ENCODE data around the gene SLC25A1.

- TF ChIP-seq EZH2 (IDR thresholded peaks at IDR 0.05; ENCODE audit: low read depth, unreplicated experiment) (no peak), ZNF331 (CRISPR knock-in tag; IDR thresholded peaks at IDR 0.05; ENCODE audit: low read depth) (no peak), POLR2AphosphoS5 (IDR thresholded peaks at IDR 0.05; ENCODE audit: low read depth) (no peak), CREB1 (CRISPR knock-in tag; IDR thresholded peaks at IDR 0.05; ENCODE audit: low read depth) (no peak), EZH2phosphoT487 (IDR thresholded peaks at IDR 0.05; ENCODE audit: unreplicated experiment) (no peak), JUNB (IDR thresholded peaks at IDR 0.05; ENCODE audit: unreplicated experiment) (no peak)
- TF ChIP-seq, protein P1, sequence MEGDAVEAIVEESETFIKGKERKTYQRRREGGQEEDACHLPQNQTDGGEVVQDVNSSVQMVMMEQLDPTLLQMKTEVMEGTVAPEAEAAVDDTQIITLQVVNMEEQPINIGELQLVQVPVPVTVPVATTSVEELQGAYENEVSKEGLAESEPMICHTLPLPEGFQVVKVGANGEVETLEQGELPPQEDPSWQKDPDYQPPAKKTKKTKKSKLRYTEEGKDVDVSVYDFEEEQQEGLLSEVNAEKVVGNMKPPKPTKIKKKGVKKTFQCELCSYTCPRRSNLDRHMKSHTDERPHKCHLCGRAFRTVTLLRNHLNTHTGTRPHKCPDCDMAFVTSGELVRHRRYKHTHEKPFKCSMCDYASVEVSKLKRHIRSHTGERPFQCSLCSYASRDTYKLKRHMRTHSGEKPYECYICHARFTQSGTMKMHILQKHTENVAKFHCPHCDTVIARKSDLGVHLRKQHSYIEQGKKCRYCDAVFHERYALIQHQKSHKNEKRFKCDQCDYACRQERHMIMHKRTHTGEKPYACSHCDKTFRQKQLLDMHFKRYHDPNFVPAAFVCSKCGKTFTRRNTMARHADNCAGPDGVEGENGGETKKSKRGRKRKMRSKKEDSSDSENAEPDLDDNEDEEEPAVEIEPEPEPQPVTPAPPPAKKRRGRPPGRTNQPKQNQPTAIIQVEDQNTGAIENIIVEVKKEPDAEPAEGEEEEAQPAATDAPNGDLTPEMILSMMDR (conservative IDR thresholded peaks at IDR 0.05; ENCODE audit: low read depth in 2 of 2): no peak
- TF ChIP-seq, protein P2, sequence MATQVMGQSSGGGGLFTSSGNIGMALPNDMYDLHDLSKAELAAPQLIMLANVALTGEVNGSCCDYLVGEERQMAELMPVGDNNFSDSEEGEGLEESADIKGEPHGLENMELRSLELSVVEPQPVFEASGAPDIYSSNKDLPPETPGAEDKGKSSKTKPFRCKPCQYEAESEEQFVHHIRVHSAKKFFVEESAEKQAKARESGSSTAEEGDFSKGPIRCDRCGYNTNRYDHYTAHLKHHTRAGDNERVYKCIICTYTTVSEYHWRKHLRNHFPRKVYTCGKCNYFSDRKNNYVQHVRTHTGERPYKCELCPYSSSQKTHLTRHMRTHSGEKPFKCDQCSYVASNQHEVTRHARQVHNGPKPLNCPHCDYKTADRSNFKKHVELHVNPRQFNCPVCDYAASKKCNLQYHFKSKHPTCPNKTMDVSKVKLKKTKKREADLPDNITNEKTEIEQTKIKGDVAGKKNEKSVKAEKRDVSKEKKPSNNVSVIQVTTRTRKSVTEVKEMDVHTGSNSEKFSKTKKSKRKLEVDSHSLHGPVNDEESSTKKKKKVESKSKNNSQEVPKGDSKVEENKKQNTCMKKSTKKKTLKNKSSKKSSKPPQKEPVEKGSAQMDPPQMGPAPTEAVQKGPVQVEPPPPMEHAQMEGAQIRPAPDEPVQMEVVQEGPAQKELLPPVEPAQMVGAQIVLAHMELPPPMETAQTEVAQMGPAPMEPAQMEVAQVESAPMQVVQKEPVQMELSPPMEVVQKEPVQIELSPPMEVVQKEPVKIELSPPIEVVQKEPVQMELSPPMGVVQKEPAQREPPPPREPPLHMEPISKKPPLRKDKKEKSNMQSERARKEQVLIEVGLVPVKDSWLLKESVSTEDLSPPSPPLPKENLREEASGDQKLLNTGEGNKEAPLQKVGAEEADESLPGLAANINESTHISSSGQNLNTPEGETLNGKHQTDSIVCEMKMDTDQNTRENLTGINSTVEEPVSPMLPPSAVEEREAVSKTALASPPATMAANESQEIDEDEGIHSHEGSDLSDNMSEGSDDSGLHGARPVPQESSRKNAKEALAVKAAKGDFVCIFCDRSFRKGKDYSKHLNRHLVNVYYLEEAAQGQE (IDR thresholded peaks at IDR 0.05; ENCODE audit: unreplicated experiment): no peak
Observed at GRCh38 chr22:19126309-19127273, 51.9 kb downstream of the SLC25A1 start.

All from GM23338 (cell line).